GM18858 (cell line): Measurements from ENCODE around the gene DDX1.

Experiments
- ATAC-seq: cut with Tn5 transposase; IDR thresholded peaks from one replicate; pipeline ENCODE4 v1.9.1; 2021; ENCODE audit not compliant: unreplicated experiment

The DDX1 gene

GRCh38 chr2:15660491-15661294 is 69.0 kb downstream of the DDX1 start:
- no peak for ATAC-seq

GRCh38 chr2:15661295-15661569 is 69.6 kb downstream of the DDX1 start:
- ATAC-seq = no peak

DNA sequence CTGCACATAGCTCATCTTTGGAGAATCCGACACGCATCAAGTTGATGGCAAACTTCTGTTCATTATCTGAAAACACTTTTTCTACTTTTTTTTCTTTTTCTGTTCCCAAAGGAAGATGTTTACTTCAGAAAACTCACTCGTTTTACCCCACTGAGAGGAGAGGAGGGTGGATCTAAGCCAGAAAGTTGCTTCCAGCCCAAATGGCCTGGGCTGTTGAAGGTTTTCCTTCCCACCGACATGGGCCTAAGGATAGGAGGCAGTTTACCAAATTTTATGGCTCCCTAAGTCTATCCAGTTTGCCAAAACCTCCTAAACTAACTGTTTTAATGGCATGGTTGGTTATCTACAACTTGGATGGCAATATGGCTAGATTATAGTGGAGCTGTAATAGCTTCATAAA is 70.4 kb downstream of the DDX1 start:
- no peak for ATAC-seq

- no peak for ATAC-seq
Observed at GRCh38 chr2:15662579-15662978, 70.9 kb downstream of the DDX1 start.

DNA sequence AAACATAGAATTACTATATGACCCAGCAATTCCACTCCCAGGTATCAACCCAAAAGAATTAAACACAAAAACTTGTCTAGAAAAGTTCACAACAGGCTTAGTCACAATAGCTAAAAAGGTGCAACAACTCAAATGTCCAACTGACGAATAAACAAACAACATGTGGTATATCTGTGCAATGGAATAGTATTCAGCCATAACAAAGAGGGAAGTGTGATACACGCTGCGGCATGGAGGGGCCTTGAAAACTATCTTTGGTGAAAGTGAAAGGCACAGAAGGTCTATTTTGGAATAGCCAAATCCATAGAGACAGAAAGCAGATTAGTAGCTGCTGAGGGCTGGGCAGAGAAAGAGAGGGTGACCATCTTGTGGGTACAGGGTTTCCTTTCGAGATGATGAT is 72.1 kb downstream of the DDX1 start:
- ATAC-seq = no peak

- no peak for ATAC-seq
Observed at GRCh38 chr2:15664273-15665066, 72.8 kb downstream of the DDX1 start.

DNA sequence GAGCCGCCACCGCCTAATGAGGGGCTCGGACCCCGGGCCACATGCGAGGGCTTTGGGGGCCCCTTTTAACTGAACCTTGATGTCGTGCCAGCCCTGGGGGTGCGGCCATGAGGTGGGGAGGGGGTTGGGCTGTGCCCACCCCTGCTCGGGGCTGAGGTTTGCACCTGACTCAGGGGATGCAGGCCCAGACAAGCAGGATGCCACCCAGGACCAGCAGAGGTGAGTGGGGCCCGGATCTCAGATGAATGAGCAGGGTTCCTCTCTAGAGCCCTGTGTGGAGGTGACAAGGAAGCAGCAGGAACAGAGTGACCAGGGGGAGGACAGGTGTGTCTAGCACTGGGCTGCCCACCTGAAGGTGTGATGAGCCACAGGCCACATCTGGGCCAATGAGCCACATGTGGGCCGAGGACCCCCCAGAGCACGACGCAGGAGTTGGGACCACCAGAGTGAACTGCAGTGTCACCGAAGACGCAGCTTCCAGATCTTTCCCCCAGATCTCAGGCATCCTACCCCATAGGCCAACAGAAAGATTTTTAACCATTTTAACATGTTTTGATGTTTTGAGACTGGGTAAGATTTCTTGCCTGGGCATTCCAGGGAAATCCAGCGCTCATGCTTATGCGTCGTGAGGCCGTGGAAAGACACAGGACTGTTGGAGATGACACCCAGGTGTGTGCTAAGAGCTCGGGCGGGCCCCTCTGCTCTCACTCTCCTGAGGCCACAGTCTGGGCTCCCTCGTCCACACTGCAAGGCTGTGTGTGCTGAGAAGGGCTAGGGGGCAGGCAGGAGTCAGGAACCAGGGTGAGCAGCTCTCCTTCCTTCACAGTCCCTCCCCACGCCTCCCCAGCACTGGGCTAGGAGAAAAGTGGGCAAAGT is 73.6 kb downstream of the DDX1 start:
- ATAC-seq = no peak

DNA sequence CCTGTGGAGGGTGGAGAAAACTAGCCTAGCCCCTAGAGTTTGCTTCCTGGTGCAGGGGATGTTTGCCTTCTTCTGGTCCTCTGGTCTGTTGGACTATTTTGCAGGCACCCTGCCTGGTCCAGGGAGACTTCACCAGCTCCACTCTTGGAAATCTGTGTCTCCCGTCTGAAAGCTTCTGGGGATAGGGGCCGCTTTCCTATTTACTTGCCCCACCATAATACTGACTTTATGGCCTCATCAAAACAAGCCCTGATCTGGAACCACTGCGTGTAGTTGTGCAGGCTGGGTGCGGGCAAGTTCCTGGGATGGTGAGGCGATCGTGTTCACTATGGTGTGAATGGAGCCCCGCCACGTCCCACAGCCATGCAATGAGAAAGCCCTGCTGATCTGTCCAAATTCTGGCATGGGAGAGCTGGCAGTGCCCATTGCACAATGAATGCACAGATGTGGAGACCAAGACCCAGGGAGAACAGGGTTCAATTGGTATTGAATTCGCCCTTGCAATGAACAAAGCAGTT is 74.3 kb downstream of the DDX1 start:
- ATAC-seq = no peak

GRCh38 chr2:15666861-15667808 is 75.5 kb downstream of the DDX1 start:
- no peak for ATAC-seq

DNA sequence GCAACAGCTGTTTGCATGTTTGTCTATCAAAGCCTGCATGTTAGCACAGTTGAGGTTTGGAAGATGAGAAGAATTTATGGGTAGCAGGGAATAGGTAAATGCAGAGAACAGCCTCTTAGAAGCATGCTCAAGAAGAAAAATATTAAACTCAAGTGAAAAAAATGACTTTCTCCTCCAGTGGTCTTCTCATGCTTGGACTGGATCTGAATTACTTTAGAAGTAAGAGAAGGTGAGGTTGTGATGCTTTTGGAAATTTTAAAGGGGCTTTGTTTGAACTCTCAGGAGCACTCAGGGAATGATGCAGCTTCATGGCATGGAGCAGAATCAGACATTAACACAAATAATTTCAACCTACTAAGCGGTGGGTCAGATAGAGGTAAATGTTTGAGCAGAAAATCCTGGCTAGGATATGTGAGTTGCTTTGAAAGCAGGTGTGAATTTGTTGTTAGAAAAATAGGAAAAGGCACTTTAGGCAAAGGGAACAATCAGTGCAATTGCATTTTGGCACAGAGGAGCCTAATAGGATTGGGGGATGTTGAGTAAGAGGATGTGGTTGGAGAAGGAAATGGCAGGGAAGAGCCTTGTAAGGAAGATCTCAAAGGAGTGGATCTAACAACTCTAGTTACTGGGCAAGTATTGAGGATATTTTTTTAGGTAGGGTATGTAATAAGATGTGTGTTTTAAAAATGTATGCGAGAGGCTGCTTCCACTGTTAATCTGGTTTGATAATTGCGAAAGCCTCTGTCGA is 76.3 kb downstream of the DDX1 start:
- no peak for ATAC-seq

- no peak for ATAC-seq
Observed at GRCh38 chr2:15668611-15669305, 77.1 kb downstream of the DDX1 start.

GRCh38 chr2:15669375-15669910 is 77.8 kb downstream of the DDX1 start:
- no peak for ATAC-seq

GRCh38 chr2:15670469-15670868 is 78.8 kb downstream of the DDX1 start:
- ATAC-seq = no peak

DNA sequence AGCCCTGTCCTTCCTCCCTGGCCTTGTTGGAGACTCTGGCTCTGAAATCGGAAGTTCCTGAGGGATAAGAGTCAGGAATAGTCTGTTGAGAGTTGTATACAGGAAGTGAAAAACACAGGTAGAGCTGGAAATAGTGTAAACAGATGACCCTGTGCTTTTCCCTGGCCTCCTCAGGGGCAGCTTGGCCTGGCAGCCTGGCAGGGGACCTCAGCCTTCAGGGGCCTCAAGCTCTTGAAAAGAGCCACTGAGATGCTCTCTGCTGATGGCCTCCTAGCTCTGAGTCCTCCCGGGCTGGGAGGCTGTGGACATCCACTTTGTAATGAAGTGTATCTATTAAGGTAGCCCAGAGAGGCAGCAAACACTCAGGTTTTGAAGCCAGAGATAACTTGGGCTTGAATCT is 79.3 kb downstream of the DDX1 start:
- ATAC-seq = no peak

GRCh38 chr2:15671409-15671808 is 79.7 kb downstream of the DDX1 start:
- no peak for ATAC-seq

DNA sequence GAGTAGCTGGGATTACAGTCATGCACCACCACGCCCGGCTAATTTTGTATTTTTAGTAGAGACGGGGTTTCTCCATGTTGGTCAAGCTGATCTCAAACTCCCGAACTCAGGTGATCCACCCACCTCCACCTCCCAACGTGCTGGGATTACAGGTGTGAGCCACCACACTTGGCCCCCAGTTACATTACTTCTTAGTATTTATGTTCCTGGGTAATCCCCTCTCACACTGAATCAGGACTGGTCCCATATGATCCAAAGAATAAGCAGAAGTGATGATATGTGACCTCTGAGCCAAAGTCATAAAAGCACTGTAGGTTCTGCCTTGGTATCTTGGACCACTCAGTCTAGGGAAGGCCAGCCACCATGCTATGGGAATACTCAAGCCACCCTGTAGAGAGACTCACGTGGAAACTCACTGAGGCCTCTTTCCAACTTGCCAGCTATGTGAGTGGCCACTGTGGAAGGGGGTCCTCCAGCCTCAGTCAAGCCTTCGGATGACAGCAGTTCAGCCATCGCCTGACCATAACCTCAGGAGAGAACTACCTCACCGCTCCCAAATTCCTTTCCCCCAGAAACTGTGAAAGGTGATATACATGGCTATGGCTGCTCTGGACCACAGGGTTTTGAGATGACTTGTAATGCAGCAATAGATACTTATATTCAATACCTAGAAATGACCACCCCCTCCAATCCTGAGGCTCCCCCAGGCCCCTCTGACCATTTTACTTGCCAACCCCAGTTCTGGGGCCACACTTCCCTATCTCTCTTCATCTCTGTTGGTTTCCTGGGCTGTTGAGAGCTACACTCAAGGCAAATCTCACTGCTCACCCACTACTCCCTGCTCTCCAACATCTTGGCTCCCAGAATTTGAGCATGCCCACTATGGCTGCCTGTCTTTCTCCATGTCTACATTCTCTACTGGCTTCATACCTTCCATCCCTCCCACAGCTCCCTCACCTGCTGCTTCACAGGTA is 80.5 kb downstream of the DDX1 start:
- ATAC-seq = no peak
